Left colon (tissue), 2 donors: ENCODE results near the gene CAV1. TPM values are rescaled to one million over a fixed set of nuclear protein-coding genes. Genes with fewer than 3 reads are reported as not detected.
"Not testable (repeated sequence)": the region's sequence is repeated elsewhere in the genome, so short reads cannot be mapped to it uniquely, and the experiment has no call there.

Experiments used
- ATAC-seq: fragments of 200-7000 bp; cut with Tn5 transposase; one replicate; pipeline ENCODE4 v1.9.1; 2020; ENCODE audit warnings: mild to moderate bottlenecking, moderate library complexity
- DNase-seq, 2 donors: peaks; one replicate each; pipeline ENCODE4 v3.0.0-alpha.2; 2020
- intact Hi-C, 2 donors: fragments of 100-400 bp; cut with DNase I in 1 of 2; cut with micrococcal nuclease in 1 of 2; formaldehyde crosslinking; loops; one replicate each; pipeline versions ENCODE4 v1.11.2 to v1.14.0; 2022; cut with DNase I, micrococcal nuclease
- total RNA-seq, 2 donors: library from RNA; stranded (reverse); fragmentation: NEBNext Ultra II Directional; extraction: Animal tissue kit (Norgen Biotek cat#: 25700); gene quantifications; one replicate each; pipeline ENCODE4 v1.2.1, GENCODE V29; 2021
- donor health status: DM: no; HTN: no; CAD: no.
- donor health status: DM: yes; HTN: yes; CAD: no.

CAV1 gene
- total RNA-seq, 2 donors from 2014 or later: 15.7 to 74.1 TPM

DNA sequence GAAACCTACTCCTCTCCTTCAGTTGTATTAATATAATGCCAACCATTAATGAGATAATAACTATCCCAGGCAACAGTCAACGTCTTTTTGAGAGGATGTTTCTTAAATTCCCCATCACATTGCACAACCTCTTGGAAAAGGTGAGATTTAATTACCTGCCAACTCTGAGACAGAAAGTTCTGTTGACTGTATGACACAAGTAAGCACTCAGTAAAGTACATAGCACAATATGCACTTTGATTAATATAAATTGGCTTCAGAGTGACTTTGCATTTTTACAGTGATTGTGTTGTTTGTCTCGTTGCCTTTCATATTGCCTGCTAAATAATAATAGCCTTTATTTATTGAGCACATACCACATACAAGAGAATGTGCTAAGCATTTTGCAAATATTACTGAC, 46.7 kb downstream of the CAV1 start:
- intact Hi-C loops: no loop called here
- DNase-seq: no peak
- no peak for ATAC-seq

DNA sequence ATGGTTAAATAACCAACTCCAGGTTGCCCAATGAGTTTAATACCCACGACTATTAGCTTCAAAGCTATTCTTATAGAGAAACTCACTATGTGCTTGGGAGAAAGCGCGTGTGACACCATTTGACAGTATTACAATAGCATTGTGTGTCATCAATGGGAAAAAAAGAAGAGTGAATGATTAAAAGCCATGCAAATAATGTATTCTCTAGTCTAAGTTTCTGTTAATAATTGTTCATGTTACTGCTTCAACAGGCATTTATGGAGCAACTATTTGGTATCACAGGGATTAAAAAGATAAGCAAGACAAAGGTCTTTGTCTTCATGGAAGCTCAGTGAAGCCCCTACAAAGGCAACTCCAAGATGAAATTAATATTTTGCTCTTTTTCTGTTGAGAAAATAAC, 47.2 kb downstream of the CAV1 start:
- intact Hi-C loops: no loop called here
- ATAC-seq (no peak), DNase-seq (no peak)

DNA sequence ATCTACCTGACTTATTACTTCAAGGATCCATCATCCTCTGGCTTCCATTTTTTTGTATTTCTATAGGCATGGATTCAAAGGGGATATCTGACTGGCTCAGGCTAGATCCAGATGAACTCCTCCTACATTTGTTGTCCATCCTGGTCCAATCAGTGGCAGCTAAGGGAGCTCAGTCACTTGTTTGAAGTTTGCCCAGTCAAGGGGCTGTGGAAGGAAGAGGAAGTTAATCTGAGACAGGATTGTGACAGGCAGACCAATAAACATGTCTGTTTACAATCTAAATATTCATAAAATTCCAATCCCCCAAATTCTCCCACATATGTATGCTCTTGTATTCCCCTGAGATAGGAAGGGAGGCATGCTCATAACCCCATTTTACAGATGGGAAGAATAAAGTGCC, 48.7 kb downstream of the CAV1 start:
- intact Hi-C loops: no loop called here
- ATAC-seq (peak; percentile 57), DNase-seq (no peak)

DNA sequence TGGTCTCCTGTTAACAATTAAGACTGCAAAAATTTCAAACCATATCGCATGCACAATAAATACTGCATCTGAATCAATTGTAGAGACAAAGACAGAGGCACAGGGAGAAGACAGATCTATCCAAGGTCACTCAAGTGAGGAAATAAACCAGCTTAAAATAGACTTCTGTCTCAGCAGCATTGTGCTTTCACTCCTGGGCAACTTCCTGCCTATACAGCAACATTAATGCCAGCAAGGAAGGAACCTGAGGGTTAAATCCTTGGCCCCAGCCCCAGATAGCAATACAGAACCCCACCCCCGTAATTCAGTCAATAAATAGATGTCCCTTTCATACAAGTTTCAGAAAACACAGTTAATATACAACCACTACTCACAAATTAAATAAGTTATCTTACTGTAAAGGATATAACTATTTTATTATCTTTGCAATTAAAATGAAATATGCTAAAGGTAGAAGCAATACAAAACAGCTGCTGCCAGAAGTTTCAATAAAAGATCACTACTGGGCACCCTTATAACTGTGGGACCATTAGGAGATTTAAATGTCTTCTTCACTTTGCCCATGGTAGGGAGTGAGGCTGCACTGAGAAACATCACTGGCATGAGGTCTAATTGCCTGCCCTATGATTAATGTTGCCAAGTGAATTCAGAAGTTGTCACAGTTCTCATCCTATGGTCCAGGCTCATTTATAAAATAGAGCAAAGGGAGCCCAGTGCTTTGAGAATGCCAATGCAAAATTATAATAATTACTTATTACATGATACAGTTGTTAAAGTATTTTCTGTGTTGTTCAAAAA, 49.4 kb downstream of the CAV1 start:
- intact Hi-C loops: no loop called here
- ATAC-seq: peak; percentile 88
- DNase-seq: no peak

DNA sequence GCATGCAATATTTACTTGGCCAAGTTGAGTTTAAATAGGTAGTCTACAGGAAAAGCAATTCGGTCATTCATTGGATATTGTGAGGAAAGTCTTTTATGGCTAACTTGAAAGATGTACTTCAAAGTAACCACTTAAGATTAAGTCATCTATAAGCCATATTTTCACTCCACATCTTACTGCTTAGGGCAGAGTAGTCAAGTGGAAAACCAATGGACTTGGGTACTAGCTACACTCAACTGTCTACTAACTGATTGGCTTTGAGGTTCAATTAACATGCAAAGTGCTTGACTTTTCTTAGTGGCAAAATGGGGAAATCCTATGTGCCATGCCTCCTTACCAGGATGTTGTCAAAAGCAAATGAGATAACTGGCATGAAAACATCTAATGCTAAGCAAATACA, 51.0 kb downstream of the CAV1 start:
- intact Hi-C loops: no loop called here
- DNase-seq: no peak
- ATAC-seq: no peak

DNA sequence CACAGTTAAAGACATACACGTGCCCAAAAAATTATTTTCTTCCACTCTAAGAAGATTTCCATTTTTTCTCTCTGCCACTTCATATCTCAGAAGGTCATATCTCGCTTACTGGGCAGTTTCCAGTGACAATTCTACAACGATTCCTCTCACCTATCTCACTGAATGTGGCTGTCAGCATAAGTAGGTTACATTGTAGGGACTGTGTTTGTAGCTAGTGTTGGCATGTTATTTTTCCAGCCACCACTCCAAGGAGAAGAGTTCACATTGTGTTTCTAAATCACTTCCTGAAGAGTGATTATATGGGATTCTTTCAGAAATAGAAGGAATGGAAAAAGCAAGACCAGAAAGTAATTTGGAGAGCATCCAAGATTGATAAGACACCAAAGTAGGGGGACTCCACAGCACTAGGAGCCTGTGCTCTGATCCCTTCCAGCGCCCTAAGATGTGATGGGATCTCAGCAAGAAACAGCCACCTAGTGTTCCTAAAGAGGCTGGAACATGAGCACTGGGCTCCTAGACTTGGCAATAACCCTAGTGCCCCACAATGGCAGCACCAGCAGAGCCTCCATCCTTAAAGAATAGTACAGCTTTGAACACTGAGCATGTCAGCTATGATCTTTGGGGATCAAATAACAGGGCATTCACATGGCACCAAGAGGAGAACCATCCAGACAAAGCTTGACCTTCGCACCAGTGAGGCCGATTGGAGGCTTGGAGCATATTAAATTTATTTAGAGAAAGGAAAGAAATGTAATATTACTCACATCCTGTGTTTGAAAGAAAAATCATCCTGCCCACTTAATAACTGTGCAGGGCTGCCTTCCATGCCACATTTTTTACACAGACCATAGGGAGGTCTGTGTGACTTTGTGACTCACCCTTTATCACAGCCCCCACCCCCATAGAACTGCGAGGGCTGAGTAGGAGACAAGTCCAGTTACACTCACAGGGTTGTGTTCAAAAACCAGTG, 51.8 kb downstream of the CAV1 start:
- intact Hi-C loops: no loop called here
- DNase-seq (no peak), ATAC-seq (no peak)

DNA sequence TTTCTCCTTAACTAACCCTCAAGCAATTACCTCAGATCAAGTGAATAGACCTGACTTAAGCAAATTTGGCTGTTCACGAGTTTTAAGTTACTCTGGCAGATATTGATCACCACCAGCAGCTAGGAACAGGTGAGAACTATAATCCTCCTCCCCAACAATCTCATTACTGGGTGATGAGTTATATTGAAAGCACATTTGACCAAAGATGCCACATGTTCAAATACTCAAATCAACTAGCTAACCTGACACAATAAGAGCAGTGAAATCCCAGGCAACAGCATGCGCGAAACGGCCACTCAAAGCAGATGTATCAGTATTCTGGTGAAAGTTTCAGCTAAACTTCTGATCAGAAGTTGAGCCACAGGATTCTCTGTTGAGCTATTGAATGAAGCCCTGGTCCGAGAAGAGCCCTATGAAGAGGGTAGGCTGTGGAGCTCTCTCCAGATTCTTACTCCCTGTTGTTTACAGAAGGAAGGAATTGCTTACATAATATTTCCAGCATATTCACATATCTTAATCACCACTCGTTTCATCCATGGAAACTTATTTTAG, 52.6 kb downstream of the CAV1 start:
- intact Hi-C loops: no loop called here
- ATAC-seq (no peak), DNase-seq (no peak)

DNA sequence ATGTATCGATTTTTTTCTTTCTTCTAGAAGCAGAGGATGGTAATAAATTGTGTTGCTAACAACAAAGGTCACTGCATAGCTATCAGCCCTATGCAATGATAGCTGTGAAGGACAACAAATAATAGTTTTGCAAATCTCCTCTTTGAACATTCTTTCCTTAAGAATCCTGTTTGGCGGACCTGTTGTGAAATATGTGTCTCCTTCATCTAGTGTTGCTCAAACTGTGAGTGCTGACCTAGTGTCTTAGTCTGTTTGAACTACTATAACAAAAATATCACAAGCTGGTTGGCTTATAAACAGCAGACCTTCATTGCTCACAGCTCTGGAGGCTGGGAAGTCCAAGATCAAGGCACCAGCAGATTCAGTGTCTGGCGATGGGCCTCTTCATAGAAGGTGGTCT, 53.7 kb downstream of the CAV1 start:
- no peak for ATAC-seq
- no peak for DNase-seq
- intact Hi-C loops: no loop called here

DNA sequence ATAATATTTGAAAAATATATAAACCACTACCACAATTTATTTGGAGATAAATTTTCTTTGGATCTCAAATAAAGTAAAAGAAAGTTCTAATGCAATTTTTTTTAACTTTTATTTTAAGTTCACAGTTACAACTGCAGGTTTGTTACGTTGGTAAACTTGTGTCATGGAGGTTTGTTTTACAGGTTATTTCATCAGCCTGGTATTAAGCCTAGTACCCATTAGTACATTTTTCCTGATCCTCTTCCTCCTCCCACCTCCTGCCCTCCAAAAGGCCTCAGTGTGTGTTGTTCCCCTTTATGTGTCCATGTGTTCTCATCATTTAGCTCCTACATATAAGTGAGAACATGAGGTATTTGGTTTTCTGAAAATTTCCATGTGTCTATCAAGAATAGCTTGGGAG, 54.5 kb downstream of the CAV1 start:
- intact Hi-C loops: no loop called here
- no peak for DNase-seq

DNA sequence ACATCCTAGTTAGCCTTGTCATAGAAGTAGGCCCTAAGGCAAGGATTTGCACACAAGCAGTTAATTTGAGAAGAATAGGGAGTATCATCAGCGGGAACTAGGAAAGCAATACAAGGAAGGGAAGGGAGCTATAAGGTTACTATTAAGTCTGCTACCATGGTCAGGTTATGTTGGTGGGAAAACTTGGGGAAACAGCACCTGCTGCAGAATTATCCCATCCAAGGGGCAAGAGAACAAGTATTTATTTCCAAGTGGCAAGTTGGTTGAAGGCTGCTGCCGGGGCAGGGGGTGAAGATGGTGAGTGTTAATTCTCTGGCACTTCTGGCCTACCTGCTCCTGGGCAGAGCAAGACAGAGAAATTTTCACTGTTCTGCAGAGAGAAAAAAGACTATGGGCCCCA, 55.0 kb downstream of the CAV1 start:
- intact Hi-C loops: loop anchor here in 1 of 2 donors (10.0 kb wide), 1 partner anchor 55 kb away; the partner anchor contains the start of gene CAV1
- ATAC-seq (no peak), DNase-seq (no peak)

More for the DNA sequence above, 54.5 kb downstream of the CAV1 start:
- no peak for ATAC-seq

DNA sequence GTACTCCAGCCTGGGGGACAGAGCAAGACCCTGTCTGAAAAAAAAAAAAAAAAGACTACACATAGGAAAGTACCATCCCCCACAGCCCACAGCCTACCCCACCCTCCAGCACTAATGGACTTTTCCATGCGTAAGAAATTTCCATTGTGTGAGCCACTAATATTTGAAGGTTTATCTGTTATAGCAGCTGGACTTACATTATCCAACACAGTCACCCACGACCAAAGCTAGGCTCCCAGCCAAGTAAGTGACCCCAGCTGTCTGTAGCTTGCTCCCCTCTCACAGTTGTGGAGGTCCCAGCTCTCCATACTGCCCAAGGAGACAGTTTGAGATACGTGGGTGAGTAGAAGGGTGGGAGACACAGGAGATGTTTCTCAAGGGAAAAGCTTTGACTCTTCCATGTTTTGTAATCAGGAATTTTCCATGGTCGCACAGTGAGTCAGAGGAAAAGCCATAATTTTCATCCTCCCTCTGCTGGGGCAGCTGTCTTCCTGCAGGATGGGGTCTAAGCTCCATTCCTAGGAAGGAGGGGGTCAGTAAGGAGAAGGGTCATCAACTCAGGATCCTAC, 57.4 kb downstream of the CAV1 start:
- DNase-seq (no peak), ATAC-seq (no peak)
- intact Hi-C loops: loop anchor here in 1 of 2 donors (10.0 kb wide), 1 partner anchor 57 kb away; the partner anchor contains the start of gene CAV1

DNA sequence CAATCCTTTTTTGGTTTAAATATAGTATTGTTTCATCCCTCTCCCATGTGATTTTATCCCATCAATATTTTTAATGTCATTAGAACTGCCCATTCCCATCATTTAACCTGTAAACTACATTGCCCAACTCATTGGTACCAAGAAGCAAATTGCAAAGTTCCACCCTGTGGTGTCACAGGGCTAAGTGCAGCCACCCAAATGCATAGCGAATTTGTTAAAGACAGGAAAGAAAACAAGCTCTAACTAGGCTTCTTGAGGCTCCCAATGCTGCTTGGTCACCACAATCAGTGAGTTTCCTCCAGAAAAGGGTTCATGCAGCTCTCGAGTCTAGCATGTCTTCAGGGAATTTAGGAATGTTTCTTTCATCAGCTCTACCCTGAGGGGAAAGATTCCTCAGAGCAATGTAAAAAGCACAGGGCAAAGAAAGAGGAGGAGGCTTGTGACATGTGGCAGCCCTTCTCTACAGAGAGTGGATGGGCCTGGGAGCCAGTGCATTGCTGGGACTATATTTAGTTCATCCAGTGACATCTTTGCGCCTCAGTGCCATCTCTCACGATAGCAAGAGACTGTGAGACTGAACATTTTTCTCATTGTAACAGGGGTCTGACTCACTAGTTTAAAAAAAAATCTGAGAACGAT, 58.1 kb downstream of the CAV1 start:
- no peak for DNase-seq
- intact Hi-C loops: loop anchor here in 1 of 2 donors (10.0 kb wide), 1 partner anchor 58 kb away; the partner anchor contains the start of gene CAV1
- no peak for ATAC-seq

DNA sequence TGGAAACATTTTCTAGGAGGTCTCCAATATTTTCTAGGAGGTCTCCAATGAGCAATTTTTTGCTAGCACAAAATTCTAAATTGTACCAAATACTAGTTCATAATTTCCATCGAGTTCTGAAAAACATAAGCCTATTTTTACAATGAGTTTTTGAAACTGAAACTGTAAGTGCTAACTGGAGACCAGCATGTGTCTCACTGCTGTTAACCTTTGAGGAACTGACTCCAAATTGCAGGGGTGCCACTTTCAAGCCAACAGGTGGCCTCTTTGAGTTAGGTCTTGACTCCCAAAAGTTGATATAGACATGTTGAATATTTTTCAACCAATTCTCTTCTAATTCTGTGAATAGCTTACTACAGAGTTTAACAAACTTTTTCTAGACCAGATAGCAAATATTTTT, 58.8 kb downstream of the CAV1 start:
- intact Hi-C loops: loop anchor here in 1 of 2 donors (10.0 kb wide), 1 partner anchor 59 kb away; the partner anchor contains the start of gene CAV1
- no peak for ATAC-seq
- no peak for DNase-seq

DNA sequence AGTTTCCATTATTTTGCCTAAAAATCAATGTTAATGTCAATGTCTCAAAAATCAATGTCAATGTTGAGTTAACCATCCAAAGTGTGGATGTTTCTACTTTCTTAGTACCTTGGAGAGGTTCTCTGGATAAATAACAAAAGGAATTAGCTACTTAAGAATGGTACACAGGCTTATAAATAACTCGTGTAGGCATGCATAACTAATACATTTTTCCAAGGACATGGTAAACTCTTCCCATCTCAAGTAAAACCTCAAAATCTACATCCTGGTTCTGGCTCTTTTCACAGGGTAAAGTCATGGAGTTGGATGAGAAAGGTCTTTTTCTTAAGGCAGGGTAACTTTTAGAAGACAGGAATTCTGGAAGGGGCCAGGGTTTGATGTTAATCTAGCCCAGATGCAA, 59.9 kb downstream of the CAV1 start:
- ATAC-seq (no peak), DNase-seq (no peak)
- intact Hi-C loops: loop anchor here in 1 of 2 donors (5.0 to 10.0 kb wide), 2 partner anchors 60 to 412 kb away; partner anchors contain the start of gene CAV1

DNA sequence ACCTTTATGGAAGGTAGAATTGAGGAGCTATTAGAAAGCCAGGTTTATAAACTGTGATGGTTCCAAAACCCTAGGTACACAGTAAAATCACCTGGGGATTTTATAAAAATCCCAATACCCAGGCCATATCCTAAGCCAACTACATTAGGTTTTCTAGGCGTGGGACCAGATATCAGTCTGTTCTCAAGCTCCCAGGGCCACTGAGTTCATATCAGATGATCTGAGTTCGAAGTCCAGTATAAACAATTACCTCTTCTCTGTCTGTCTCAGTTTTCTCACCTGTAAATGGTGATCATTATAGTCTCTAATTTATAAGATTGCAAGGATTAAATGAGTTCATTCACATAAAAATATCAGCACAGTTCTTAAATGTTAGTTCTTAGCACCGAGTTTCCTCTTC, 60.6 kb downstream of the CAV1 start:
- ATAC-seq: peak; percentile 74
- no peak for DNase-seq
- intact Hi-C loops: loop anchor here in 1 of 2 donors (5.0 to 10.0 kb wide), 2 partner anchors 61 to 413 kb away; partner anchors contain the start of gene CAV1

DNA sequence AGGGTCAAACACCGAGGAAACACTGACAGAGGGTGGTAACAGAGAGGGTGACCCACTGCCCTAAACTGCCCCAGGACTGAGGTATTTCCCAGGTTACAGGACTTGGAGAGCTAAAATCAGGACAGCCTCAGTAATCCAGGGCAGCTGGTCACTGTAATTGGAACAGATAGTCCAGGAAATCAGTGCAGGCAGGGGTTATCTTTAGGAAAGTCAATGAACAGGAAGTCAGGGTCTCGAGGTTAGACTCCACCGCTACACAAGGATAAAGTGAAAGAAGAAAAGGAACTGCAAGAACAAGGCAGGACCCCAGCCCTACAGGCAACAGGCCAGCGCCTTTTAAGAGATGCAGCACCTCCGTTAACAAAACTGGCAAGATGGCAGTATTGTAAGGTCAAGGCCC, 61.1 kb downstream of the CAV1 start:
- intact Hi-C loops: loop anchor here in 1 of 2 donors (5.0 to 10.0 kb wide), 2 partner anchors 61 to 414 kb away; partner anchors contain the start of gene CAV1
- ATAC-seq (no peak), DNase-seq (no peak)

DNA sequence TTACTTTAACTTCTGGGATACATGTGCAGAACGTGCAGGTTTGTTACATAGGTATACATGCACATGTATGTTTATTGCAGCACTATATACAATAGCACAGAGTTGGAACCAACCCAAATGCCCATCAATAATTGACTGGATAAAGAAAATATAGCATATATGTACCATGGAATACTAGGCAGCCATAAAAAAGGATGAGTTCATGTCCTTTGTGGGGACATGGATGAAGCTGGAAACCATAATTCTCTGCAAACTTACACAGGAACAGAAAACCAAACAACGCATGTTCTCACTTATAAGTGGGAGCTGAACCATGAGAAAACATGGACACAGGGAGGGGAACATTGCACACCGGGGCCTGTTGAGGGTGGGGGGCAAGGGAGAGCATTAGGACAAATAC, 62.4 kb downstream of the CAV1 start:
- DNase-seq, ATAC-seq: not testable (repeated sequence)
- intact Hi-C loops: loop anchor here in 1 of 2 donors (5.0 to 10.0 kb wide), 2 partner anchors 62 to 415 kb away; partner anchors contain the start of gene CAV1

DNA sequence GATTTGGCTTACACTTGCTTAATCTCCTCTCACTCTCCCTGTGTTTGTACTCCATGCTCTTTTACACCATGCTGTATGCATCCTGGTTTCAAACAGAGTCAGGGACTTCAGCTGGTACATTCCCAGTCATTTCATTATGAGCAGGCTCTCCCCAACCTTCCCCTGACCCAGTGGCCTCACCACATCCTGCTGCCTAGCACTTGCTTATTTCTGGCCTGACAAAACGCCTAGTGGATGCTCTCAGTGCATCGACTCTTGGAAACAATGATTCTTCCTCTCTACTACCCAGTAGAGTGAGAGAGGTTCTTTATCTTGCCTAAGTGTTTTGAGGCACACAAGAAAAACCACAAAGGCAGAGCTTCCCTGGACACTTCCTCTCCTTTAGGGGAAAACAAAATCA, 63.4 kb downstream of the CAV1 start:
- DNase-seq (no peak), ATAC-seq (no peak)
- intact Hi-C loops: loop anchor here in 1 of 2 donors (5.0 to 10.0 kb wide), 2 partner anchors 63 to 416 kb away; partner anchors contain the start of gene CAV1
